AG10803 (cell line): Measurements from ENCODE around the gene ADGRB3.

Source experiments
- DNase-seq: peaks from one replicate; pipeline ENCODE4 v3.0.0; 2010; ENCODE audit warnings: low read depth
- H3K4me3 ChIP-seq: 2 replicates; pipeline ENCODE4 v1.5.1; 2011; ENCODE audit warnings: mild to moderate bottlenecking, low read length, control low read depth
- TF ChIP-seq, protein P1 (sequence below): conservative IDR thresholded peaks from 2 replicates; pipeline ENCODE4 v1.5.1; 2011; ENCODE audit warnings: mild to moderate bottlenecking, low read length, control low read depth, inconsistent platforms

ADGRB3 gene

DNA sequence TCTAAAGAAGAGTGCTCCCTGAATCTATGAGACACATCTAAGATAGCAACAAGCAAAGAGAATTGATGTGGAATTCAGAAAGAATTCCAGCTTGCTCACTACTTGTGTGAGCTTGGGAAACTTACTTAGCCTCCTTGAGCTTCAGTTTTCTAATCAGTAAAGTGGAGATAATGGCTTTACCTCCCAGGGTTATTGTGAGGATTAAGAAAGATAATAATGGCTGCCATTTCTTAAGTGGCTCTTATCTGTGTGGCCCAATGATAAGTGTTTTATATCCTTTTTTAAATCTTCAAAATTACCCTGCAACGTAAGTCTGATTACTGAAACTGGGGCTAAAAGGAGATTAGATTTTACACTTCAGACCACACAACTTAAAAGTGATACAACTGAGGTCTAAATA lies 743.2 kb downstream of the ADGRB3 start:
- no peak for DNase-seq
- TF ChIP-seq, protein P1, sequence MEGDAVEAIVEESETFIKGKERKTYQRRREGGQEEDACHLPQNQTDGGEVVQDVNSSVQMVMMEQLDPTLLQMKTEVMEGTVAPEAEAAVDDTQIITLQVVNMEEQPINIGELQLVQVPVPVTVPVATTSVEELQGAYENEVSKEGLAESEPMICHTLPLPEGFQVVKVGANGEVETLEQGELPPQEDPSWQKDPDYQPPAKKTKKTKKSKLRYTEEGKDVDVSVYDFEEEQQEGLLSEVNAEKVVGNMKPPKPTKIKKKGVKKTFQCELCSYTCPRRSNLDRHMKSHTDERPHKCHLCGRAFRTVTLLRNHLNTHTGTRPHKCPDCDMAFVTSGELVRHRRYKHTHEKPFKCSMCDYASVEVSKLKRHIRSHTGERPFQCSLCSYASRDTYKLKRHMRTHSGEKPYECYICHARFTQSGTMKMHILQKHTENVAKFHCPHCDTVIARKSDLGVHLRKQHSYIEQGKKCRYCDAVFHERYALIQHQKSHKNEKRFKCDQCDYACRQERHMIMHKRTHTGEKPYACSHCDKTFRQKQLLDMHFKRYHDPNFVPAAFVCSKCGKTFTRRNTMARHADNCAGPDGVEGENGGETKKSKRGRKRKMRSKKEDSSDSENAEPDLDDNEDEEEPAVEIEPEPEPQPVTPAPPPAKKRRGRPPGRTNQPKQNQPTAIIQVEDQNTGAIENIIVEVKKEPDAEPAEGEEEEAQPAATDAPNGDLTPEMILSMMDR = no peak
- no peak overlapping the region for H3K4me3 ChIP-seq

DNA sequence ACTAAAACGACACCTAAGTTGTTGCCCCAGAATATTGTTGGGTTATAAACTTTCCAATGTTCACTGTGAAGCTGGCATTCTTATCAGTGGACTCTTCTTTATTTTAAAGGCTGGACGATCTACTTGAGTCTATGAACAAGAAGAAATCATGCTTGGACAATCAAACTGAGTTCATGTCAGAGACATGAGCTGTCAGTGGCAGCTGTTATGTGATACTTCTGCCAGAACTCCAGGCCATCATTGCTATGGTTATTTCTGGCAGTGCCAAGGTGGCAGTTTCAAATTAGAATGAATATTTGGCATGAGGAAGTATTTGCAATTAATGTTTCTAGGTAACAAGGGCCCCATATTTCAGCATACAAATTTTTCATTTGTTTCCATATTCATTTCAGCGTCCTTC lies 744.4 kb downstream of the ADGRB3 start:
- TF ChIP-seq, protein P1 = no peak
- DNase-seq = no peak
- H3K4me3 ChIP-seq = no peak overlapping the region

DNA sequence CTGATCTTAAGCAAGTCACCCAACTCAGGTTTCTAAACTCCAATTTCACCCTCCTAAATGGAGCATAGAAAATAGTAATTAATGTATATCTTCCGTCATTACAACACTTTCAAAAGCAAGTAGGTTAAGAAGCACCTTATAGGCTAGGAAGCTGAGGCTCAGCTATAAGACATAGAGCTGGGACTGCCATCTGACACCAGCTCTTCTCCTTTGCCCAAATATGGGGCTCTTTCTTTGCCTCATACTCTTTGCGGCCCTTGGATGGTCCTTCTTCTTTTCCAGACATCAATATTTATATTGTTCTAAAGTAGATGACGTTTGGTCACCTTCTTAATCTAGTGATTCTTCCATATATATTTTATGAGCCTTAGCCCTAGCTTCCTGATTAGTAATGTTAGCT lies 748.5 kb downstream of the ADGRB3 start:
- TF ChIP-seq, protein P1 = no peak
- no peak overlapping the region for H3K4me3 ChIP-seq

DNA sequence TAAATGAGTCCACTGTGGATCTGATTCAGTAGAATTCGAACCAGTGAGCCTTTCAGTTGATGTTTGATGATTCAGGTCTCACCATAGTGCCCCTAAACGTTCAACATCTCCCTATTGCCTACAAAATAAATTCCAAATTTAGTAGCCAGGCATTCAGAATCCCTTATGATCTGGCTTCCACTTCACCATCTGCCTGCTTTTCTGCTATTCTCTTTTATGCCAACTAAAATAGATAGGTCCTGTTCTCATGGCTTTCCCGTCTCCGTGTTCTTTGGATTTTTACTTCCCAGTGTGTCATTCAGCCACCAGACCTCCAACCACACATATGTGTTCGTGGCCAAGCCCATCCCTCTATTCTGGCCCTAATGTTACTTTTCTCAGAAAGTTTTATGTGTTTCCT lies 751.3 kb downstream of the ADGRB3 start:
- TF ChIP-seq, protein P1 = no peak
- no peak for DNase-seq
- H3K4me3 ChIP-seq = no peak overlapping the region

More for the DNA sequence above, 748.5 kb downstream of the ADGRB3 start:
- no peak for DNase-seq

DNA sequence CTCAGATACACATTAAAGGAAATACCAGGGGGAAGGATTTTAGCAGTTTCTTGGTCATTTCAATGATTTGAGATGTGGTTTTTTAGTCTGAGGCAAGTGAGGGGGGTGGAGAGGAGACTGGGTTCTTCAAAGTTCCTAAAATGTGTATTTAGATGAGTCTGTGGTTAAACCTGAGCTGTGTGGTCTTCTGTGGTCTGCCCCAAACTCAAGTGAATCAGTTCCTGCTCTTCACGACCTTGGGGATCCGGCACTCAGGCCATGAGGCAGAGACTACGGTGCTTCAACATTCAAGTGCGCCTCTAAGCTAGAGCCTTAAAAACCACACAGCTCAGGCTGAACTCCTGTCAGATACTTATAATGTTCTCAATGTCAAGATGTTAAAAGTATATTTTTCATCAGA lies 755.0 kb downstream of the ADGRB3 start:
- no peak overlapping the region for H3K4me3 ChIP-seq
- TF ChIP-seq, protein P1 = no peak
- no peak for DNase-seq

DNA sequence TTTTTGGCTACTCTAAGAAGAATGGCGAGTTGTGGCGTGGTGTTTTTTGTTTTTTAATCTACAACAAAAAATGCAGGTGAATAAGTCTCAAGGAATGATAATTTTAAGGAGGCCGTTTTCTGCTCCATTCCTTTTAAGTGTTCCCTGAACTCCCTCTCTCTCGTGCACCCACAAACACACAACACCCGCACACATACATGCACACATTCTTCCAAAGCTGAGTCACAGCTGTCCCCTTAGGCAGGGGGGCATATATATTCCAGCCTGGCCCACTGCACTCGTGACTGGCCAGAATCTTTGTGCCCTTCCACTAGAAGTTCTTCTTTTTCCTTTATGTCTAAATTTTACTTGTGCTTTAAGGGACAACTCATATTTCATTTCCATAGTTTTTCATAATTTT lies 756.0 kb downstream of the ADGRB3 start:
- DNase-seq = no peak
- H3K4me3 ChIP-seq = no peak overlapping the region
- TF ChIP-seq, protein P1 = no peak

DNA sequence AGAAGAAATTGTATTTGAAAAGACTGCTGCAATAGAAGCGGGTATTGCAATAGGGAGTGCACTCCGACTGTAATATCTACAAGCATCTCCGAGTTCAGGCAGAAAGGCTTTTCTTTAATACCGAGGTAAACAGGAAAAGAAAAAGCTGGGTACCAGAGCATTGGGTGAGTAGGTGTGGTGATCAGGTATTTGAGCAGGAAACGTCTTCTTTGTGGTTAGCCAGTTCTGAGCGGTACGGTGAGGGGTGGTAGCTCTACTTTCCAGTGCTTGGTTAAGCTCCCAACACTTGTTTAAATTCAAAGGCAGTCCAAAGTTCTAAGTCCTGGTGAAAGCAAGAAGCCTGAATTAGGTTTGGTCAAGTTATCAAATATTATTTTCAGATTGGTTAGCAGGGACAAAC lies 757.7 kb downstream of the ADGRB3 start:
- TF ChIP-seq, protein P1 = no peak
- DNase-seq = no peak
- H3K4me3 ChIP-seq = no peak overlapping the region
